PC-3 (cell line): ENCODE measurements around the gene GPR52.

Source experiments
- CTCF ChIP-seq: fragments of 300-600 bp; sonication (generic); conservative IDR thresholded peaks from 2 replicates; pipeline ENCODE4 v1.5.1; 2017; ENCODE audit warnings: antibody characterized with exemption, low read depth, mild to moderate bottlenecking, low read length
- EZH2 ChIP-seq: fragments of 300-600 bp; sonication (generic); IDR thresholded peaks from one replicate; pipeline ENCODE4 v1.6.1; 2017; ENCODE audit warnings: antibody characterized with exemption, mild to moderate bottlenecking, low read length; ENCODE audit not compliant: unreplicated experiment
- EZH2phosphoT487 ChIP-seq: fragments of 300-600 bp; sonication (generic); IDR thresholded peaks from 2 replicates; pipeline ENCODE4 v1.6.1; 2018; ENCODE audit warnings: mild to moderate bottlenecking, antibody characterized with exemption, low read length, borderline replicate concordance

GRCh38 chr1:174479281-174479680 is 31.5 kb downstream of the GPR52 start:
- TF ChIP-seq CTCF (no peak), EZH2 (no peak), EZH2phosphoT487 (no peak)
